HFF-Myc (cell line): ENCODE measurements around the gene IREB2.

ENCODE experiments used
- DNase-seq: peaks from one replicate; pipeline ENCODE4 v3.0.0-alpha.2; 2011; ENCODE audit warnings: low read depth; ENCODE audit errors: extremely low read depth
- H3K4me3 ChIP-seq: replicated peaks from 2 replicates; pipeline ENCODE4 v1.5.1; 2011; ENCODE audit warnings: low read depth, mild to moderate bottlenecking, control low read depth, low read length
- CTCF ChIP-seq: IDR thresholded peaks from 2 replicates; pipeline ENCODE4 v1.5.1; 2012; ENCODE audit warnings: mild to moderate bottlenecking, low read depth, low read length, control low read depth; ENCODE audit errors: missing control alignments

The IREB2 gene

GRCh38 chr15:78421238-78421965, 16.6 kb upstream of the IREB2 start:
- H3K4me3 ChIP-seq, result no peak overlapping the region
- TF ChIP-seq CTCF, result no peak
- DNase-seq, result peak; percentile 38

- TF ChIP-seq CTCF, result peak; percentile 98
- DNase-seq, result no peak
- no peak overlapping the region for H3K4me3 ChIP-seq
Observed at GRCh38 chr15:78422571-78423340, 15.3 kb upstream of the IREB2 start.

DNA sequence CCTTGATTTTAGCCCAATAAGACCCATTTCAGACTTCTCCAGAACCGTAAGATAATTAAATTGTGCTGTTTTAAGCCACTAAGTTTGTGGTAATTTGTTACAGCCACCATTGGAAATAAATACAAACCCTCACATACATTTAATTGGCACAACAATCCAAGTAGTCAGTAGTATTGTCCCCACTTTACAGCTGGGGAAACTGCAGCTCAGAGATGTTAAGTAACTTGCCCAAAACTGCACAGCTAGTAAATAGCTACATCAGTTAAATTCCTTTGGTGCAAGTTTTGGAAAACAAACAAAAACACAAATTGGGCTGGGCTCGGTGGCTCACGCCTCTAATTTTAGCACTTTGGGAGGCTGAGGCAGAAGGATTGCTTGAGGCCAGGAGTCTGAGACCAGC, 13.3 kb upstream of the IREB2 start:
- H3K4me3 ChIP-seq, result no peak overlapping the region
- no peak for DNase-seq
- no peak for TF ChIP-seq CTCF

DNA sequence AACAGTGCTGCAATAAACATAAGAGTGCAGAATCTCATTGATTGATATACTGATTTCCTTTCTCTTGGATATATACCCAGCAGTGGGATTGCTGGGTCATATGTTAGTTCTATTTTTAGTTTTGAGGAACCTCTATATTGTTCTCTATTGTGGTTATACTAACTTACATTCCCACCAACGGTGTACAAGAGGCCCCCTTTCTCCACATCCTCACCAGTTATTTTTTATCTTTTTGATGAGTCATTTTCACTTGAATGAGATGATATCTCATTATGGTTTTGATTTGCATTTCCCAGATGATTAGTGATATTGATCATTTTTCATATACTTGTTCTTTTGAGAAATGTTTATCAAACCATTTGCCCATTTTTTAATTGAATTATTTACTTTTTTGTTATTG, 12.4 kb upstream of the IREB2 start:
- no peak overlapping the region for H3K4me3 ChIP-seq
- no peak for TF ChIP-seq CTCF
- no peak for DNase-seq

DNA sequence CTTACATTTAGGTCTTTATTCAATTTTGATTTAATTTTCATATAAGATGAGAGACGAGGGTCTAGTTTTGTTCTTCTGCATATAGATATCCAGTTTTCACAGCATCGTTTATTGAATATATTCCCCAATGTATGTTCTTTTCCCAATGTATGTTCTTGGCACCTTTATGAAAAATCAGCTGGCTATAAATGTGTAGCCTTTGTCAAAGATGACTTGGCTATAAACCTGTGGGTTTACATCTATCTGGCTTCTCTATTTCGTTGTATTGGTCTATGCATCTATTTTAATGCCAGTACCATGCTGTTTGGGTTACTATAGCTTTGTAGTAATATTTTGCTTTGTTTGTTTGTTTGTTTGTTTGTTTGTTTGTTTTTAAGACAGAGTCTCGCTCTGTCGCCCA, 11.7 kb upstream of the IREB2 start:
- TF ChIP-seq CTCF, result no peak
- no peak for DNase-seq
- H3K4me3 ChIP-seq, result no peak overlapping the region

- no peak for DNase-seq
- no peak for TF ChIP-seq CTCF
- H3K4me3 ChIP-seq, result no peak overlapping the region
Observed at GRCh38 chr15:78427953-78428352, 10.1 kb upstream of the IREB2 start.
